ENCODE data around the gene ZNF276.

GRCh38 chr16:89775223-89775622, 53.9 kb downstream of the ZNF276 start:
- no peak for TF ChIP-seq CTCF (IDR thresholded peaks at IDR 0.05; ENCODE audit: low read length)
- no peak for TF ChIP-seq EZH2phosphoT487 (IDR thresholded peaks at IDR 0.05; ENCODE audit: low read length)
- TF ChIP-seq EZH2 (optimal IDR thresholded peaks at IDR 0.05; ENCODE audit: low read depth, low read length) = no peak
